ENCODE measurements around the gene CHST1. TPM values are rescaled to one million over a fixed set of nuclear protein-coding genes. Genes with fewer than 3 reads are reported as not detected.
A peak's percentile ranks its signal among the peaks of the same experiment; 100 is the strongest.

Gene CHST1
- polyA plus RNA-seq, 1 donor = 3.0 TPM

DNA sequence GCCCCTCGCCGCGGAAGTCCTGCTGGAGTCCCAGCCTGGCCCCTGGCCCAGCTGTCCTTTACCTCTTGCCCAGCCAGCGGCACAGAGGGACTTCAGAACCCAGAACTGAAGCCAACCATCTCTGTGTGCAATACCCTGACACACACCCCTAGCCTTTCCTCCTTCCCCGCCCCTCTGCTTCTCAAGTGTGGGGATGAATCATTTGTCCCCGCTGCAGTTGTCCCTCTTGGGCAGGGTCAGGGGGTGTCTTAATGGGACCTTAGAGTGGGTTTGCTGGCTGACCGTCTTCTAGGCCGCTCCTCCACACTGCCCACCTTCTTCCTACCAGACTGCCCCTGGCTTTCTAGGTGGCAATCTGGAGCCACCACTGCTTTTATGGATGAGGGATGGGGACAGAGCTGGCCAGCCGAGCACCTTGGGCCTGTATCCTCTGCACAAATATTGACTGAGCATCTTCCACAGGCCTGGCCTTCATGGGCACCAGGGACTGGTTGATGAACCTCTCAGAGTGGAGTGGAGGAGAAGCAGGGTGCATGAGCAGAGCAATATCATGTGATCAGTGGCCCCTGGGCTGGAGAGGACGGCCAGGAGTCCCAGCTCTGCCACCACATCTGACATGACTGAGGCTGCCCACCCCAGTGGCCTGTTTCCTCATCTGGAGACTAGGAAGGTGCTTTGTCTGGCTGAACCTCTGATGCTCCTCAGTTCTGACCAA, 668 bp upstream of the CHST1 start:
- Histone ChIP-seq H3K9me3 (ENCODE audit: control insufficient read depth, low read depth, low read length) (no peaks in the 10 kb centered on the region), H3K27ac (ENCODE audit: low read length) (no peak overlapping the region), H3K36me3 (ENCODE audit: control insufficient read depth, insufficient read depth, low read length) (no peaks in the 10 kb centered on the region), H3K27me3 (ENCODE audit: control insufficient read depth, insufficient read depth, low read length) (peaks cover 74% of the 10 kb centered on the region), H3K4me3 (ENCODE audit: low read length) (no peak overlapping the region), H3K4me1 (ENCODE audit: control insufficient read depth, insufficient read depth, low read length) (peaks cover 14% of the 10 kb centered on the region)
- DNase-seq = peak in 1 of 2 donors; percentile 30
- no CpG with 5 or more reads among the region's 10 CpGs for WGBS (ENCODE audit: insufficient coverage, low lambda C conversion rate)

DNA sequence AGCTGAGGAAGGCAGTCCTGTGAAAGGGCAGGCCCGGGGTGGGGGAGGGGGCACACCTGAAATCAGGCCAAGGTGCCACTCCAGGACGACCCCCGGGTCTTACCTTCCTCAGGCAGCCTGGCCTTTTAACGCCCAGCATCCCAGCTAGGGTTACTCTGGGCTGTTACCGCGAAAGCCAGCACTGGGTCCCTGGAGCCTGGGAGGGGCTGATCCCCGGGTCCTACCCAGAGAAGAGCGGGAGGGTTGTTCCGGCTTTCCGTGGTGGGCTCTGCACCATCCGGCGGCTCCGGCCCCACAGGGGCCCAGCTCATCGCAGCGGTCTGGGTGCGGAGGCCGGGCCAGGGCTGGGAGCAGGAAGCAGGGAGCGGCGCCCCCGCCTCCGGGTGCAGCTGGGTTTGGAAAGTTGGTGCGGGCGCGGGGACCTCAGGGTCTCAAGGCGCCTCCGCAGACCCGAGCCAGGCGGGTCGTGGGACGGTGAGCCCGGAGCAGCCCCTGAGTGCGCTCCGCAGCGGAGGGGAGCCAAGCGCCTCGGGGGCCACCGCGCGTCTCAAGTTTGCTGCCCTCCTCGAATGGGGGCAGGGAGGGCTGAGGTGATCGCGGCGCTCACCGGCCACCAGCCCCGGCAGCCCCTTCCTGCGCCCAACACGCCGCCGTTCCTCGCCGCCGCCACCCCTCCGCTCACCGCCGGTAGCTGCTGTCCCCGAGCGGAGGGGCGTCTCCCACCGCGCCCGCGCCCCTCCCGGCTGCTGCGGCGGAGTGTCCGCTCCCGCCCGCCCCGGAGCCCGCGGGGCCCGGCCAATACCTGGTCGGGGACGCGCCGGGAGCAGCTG, 831 bp downstream of the CHST1 start:
- WGBS (ENCODE audit: insufficient coverage, low lambda C conversion rate) = no CpG with 5 or more reads among the region's 76 CpGs
- Histone ChIP-seq H3K36me3 (ENCODE audit: control insufficient read depth, insufficient read depth, low read length) (no peaks in the 10 kb centered on the region), H3K27me3 (ENCODE audit: control insufficient read depth, insufficient read depth, low read length) (peaks cover 88% of the 10 kb centered on the region), H3K4me3 (ENCODE audit: low read length) (peak overlapping the region; percentile 33), H3K27ac (ENCODE audit: low read length) (no peak overlapping the region), H3K4me1 (ENCODE audit: control insufficient read depth, insufficient read depth, low read length) (peaks cover 14% of the 10 kb centered on the region), H3K9me3 (ENCODE audit: control insufficient read depth, low read depth, low read length) (no peaks in the 10 kb centered on the region)
- no peak for DNase-seq

DNA sequence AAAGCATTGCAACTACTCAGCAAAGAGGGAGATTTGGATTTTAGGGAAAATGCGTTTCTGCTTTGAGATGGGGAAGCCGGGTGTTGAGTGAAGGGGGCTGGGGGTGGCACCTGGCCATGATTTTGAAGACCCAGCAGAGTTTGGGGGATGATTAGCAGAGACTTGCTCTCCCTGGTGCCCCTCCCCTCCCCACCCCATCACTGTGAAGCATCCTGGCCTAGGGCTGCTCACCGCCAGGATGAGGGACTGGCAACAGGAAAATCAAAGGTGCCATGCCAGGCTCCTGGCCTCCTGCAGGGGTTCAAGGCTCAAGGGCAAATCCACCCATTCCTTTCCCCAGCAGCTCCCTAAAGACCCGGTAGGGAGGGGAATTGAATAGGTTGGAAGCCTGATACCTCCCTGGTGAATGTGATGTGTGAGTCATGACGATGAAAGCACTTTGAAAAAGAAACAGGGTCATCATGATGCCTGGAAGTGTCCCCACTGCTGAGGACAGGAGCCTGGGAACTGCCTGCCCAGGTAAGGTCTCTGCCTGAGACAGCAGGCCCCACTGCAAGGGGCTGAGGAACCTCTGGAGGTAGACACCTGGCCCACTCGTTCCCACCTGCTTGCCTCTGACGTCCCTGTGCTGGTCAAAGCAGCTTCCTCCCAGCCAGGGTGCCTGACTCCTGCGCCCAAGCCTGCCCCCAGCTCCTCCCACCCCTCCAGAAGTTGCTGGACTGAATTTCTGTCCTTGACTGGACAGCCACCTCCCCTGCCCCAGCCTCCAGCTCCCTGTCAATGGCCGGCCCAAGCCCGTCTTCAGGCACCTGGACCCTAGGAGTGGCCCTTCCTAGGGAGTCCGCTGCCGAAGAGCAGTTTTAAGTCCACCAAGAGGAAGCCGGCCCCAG, 1.7 kb downstream of the CHST1 start:
- Histone ChIP-seq H3K4me3 (ENCODE audit: low read length) (peak overlapping the region; percentile 33), H3K36me3 (ENCODE audit: control insufficient read depth, insufficient read depth, low read length) (no peaks in the 10 kb centered on the region), H3K27ac (ENCODE audit: low read length) (no peak overlapping the region), H3K27me3 (ENCODE audit: control insufficient read depth, insufficient read depth, low read length) (peaks cover 88% of the 10 kb centered on the region), H3K9me3 (ENCODE audit: control insufficient read depth, low read depth, low read length) (no peaks in the 10 kb centered on the region), H3K4me1 (ENCODE audit: control insufficient read depth, insufficient read depth, low read length) (peaks cover 17% of the 10 kb centered on the region)
- DNase-seq = no peak
- WGBS (ENCODE audit: insufficient coverage, low lambda C conversion rate) = 100% methylated on average over 1 of the region's 13 CpGs

- Histone ChIP-seq H3K4me1 (ENCODE audit: control insufficient read depth, insufficient read depth, low read length) (peaks cover 20% of the 10 kb centered on the region), H3K27me3 (ENCODE audit: control insufficient read depth, insufficient read depth, low read length) (peaks cover 86% of the 10 kb centered on the region), H3K4me3 (ENCODE audit: low read length) (no peak overlapping the region), H3K27ac (ENCODE audit: low read length) (no peak overlapping the region), H3K36me3 (ENCODE audit: control insufficient read depth, insufficient read depth, low read length) (no peaks in the 10 kb centered on the region), H3K9me3 (ENCODE audit: control insufficient read depth, low read depth, low read length) (no peaks in the 10 kb centered on the region)
- WGBS (ENCODE audit: insufficient coverage, low lambda C conversion rate) = no CpG with 5 or more reads among the region's 14 CpGs
- DNase-seq = peak in 1 of 2 donors; percentile 33
Measured at GRCh38 chr11:45662665-45663485, 2.5 kb downstream of the CHST1 start.

DNA sequence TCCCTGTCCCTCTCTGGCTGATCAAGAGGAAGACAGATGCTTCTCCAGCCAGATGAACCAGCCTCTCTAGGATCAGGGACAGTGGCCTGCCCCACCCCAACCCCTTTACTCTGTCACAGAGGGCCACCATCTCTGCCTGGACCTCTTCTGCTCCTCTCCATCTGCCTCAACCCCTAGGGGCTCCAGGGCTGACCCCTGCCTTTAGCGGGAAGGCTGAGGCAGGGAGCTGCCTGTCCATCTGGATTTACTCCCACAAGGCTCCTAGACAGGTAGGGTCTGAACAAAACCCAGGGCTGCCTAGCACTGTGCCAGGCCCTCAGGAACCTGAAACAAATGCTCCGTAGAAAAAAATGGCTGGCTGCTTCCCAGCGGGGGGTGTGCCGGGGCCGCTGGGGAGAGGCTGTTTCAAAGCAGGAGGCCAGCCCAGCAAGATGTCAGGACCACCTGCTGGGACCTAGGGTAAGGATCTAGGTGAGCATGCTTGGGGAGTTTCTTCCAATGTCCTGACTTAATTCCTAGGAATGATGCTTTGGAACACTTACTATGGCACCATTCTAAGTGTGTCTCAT, 3.2 kb downstream of the CHST1 start:
- Histone ChIP-seq H3K4me1 (ENCODE audit: control insufficient read depth, insufficient read depth, low read length) (peaks cover 20% of the 10 kb centered on the region), H3K9me3 (ENCODE audit: control insufficient read depth, low read depth, low read length) (no peaks in the 10 kb centered on the region), H3K27me3 (ENCODE audit: control insufficient read depth, insufficient read depth, low read length) (peaks cover 86% of the 10 kb centered on the region), H3K36me3 (ENCODE audit: control insufficient read depth, insufficient read depth, low read length) (no peaks in the 10 kb centered on the region), H3K27ac (ENCODE audit: low read length) (no peak overlapping the region), H3K4me3 (ENCODE audit: low read length) (no peak overlapping the region)
- WGBS (ENCODE audit: insufficient coverage, low lambda C conversion rate) = no CpG with 5 or more reads among the region's 5 CpGs
- DNase-seq = no peak

DNA sequence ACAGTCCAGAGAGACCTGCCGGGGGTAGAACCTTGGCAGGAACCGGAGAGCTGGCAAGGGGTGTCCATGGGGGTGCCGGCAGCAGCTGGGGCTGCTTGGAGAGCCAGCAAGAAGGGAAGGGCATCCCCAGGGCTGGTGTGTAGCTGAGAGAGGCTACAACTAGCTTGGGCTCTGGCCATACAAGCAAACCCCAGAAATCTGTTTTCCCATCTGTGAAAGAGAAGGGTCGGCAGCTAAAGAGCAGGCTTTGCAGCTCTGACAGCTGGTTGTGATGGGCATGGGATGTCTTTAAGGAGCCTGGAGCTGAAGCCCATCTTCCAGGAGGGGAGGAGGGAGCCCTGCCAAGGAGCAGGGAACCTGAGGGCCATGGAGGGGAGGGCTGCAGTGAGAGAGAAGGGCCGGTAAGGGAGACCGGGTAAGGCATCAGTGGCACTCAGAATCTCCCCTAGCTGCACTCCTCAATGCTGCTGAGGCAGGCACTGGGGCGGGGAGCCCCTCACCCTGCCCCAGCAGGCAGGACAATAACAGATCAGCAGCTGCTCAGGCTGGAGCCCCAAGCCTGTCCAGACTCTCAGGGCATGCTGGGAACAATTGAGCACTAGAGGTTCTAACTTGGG, 3.9 kb downstream of the CHST1 start:
- 17% methylated on average over 1 of the region's 7 CpGs for WGBS (ENCODE audit: insufficient coverage, low lambda C conversion rate)
- H3K4me1 ChIP-seq (ENCODE audit: control insufficient read depth, insufficient read depth, low read length) = peaks cover 20% of the 10 kb centered on the region
- H3K27me3 ChIP-seq (ENCODE audit: control insufficient read depth, insufficient read depth, low read length) = peaks cover 80% of the 10 kb centered on the region

GRCh38 chr11:45660729-45661438, 4.5 kb downstream of the CHST1 start:
- Histone ChIP-seq H3K27ac (ENCODE audit: low read length) (no peak overlapping the region), H3K36me3 (ENCODE audit: control insufficient read depth, insufficient read depth, low read length) (no peaks in the 10 kb centered on the region), H3K9me3 (ENCODE audit: control insufficient read depth, low read depth, low read length) (no peaks in the 10 kb centered on the region), H3K27me3 (ENCODE audit: control insufficient read depth, insufficient read depth, low read length) (peaks cover 73% of the 10 kb centered on the region), H3K4me1 (ENCODE audit: control insufficient read depth, insufficient read depth, low read length) (peaks cover 20% of the 10 kb centered on the region), H3K4me3 (ENCODE audit: low read length) (no peak overlapping the region)
- WGBS (ENCODE audit: insufficient coverage, low lambda C conversion rate) = no CpG with 5 or more reads among the region's 12 CpGs
- no peak for DNase-seq

More for the DNA sequence above, 3.9 kb downstream of the CHST1 start:
- DNase-seq = no peak
- Histone ChIP-seq H3K4me3 (ENCODE audit: low read length) (no peak overlapping the region), H3K36me3 (ENCODE audit: control insufficient read depth, insufficient read depth, low read length) (no peaks in the 10 kb centered on the region), H3K9me3 (ENCODE audit: control insufficient read depth, low read depth, low read length) (no peaks in the 10 kb centered on the region), H3K27ac (ENCODE audit: low read length) (no peak overlapping the region)

GRCh38 chr11:45659818-45660160, 5.6 kb downstream of the CHST1 start:
- H3K4me3 ChIP-seq (ENCODE audit: low read length) = no peak overlapping the region
- WGBS (ENCODE audit: insufficient coverage, low lambda C conversion rate) = no CpG with 5 or more reads among the region's 4 CpGs
- H3K9me3 ChIP-seq (ENCODE audit: control insufficient read depth, low read depth, low read length) = peaks cover 2% of the 10 kb centered on the region
- peaks cover 20% of the 10 kb centered on the region for H3K4me1 ChIP-seq (ENCODE audit: control insufficient read depth, insufficient read depth, low read length)
- peaks cover 73% of the 10 kb centered on the region for H3K27me3 ChIP-seq (ENCODE audit: control insufficient read depth, insufficient read depth, low read length)
- no peak for DNase-seq
- no peak overlapping the region for H3K27ac ChIP-seq (ENCODE audit: low read length)
- H3K36me3 ChIP-seq (ENCODE audit: control insufficient read depth, insufficient read depth, low read length) = no peaks in the 10 kb centered on the region
